ENCODE results near the gene MROH8. TPM values are rescaled to one million over a fixed set of nuclear protein-coding genes. Genes with fewer than 3 reads are reported as not detected.
A peak's percentile ranks its signal among the peaks of the same experiment; 100 is the strongest.

MROH8 gene
- total RNA-seq, 8 experiments from 2014 or later = 2.9 to 7.6 (median 4.9) TPM

DNA sequence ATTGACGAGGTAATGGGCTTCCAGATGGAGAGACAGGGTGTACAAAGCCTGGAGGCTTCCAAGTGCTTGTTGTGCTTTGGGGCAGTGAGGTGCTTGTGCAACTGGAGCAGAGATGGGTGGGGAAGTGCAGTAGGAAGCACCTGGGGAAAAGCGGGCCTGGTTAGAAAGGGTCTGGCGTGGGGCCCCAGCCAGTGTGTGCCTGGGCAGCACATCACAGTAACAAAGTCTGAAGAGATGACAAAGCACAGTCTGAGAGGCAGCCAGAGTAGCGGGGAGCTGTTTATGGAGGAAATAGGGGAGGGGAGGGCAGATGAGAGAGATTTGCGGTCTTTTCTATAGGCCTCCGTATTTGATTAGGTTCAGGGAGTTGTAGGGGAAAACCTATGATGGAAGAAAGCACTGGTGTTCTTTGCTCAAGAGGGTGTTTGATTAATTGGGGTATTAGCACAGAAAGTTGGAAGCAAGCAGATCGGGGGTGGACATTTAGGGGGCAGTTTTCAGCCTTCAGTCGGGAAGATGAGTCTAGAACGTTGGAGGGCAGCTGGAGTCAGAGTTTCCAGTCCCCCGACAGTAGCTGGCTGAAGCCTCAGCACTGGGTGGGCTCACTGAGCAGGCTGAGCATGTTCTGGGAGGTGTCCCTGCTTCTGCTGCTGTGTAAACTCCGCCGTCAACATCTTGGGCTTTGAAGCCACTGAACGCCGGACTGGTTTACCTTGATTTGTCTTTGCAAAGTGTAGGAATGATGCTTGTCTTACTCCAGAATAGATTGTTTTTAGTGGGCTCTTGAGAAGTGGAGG lies 15.5 kb upstream of the MROH8 start:
- 55 to 92% (median 63%) methylated on average over 1 to 9 of the region's 14 CpGs; no CpG with 5 or more reads in 1 of the 10 experiments for WGBS, 10 experiments
- Histone ChIP-seq H3K4me3 (no peak overlapping the region), H3K27ac (peak overlapping the region in 1 of 2 donors; percentile 71), H3K4me1 (replicated peaks in 1 of 2) (peaks cover 16 to 20% of the 10 kb centered on the region in 2 donors)
- in situ Hi-C loops (cut with MboI; ENCODE audit: low pct_unique_long_range_greater_than_20kb in 2 of 9, low sequenced_read_pairs in 9 of 9, unreplicated experiment in 9 of 9) = loop anchor here in 4 of 9 experiments (10.0 kb wide), 2 partner anchors 330 to 340 kb away; partner anchors contain the start of genes BLCAP (in 1 of the 4) and NNAT (in 1 of the 4)
- peak in 3 of 8 experiments; percentile 28 to 37 (median 33) for ATAC-seq (replicated peaks in 6 of 8)

- H3K27ac ChIP-seq = no peak overlapping the region
- 83 to 100% (median 96%) methylated on average over 1 to 7 of the region's 8 CpGs; no CpG with 5 or more reads in 3 of the 10 experiments for WGBS, 10 experiments
- ATAC-seq (replicated peaks in 6 of 8) = no peak
Measured at GRCh38 chr20:37193821-37194220, 14.5 kb upstream of the MROH8 start.

DNA sequence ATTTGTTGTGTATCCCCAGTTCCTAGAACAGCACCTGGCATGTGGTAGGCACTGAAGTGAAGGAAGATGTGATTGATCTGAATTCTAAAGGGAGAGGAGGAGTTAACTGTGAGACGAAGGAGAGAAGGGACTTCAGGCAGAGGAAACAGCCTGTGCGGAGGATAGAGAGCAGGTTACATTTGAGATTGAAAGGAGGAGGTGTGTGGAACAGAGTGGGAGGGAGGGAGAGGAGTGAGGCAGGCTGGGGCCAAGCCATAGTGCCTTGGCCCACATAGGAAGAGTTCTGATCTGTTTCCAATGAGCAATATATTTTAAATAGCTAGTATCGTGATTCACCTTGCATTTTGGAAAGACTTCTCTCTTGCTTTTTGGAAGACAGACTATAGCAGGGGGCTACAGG lies 13.9 kb upstream of the MROH8 start:
- 64 to 100% (median 93%) methylated on average over 1 to 3 of the region's 3 CpGs; no CpG with 5 or more reads in 5 of the 10 experiments for WGBS, 10 experiments
- in situ Hi-C loops (cut with MboI; ENCODE audit: low pct_unique_long_range_greater_than_20kb in 2 of 9, low sequenced_read_pairs in 9 of 9, unreplicated experiment in 9 of 9) = loop anchor here in 4 of 9 experiments (10.0 kb wide), 2 partner anchors 332 to 342 kb away; partner anchors contain the start of genes BLCAP (in 1 of the 4) and NNAT (in 1 of the 4)
- no peak overlapping the region for H3K27ac ChIP-seq
- no peak for ATAC-seq (replicated peaks in 6 of 8)
- peaks cover 16 to 20% of the 10 kb centered on the region in 2 donors for H3K4me1 ChIP-seq (replicated peaks in 1 of 2)
- H3K4me3 ChIP-seq = no peak overlapping the region

More at GRCh38 chr20:37193821-37194220, 14.5 kb upstream of the MROH8 start:
- H3K4me1 ChIP-seq (replicated peaks in 1 of 2) = peaks cover 16 to 20% of the 10 kb centered on the region in 2 donors
- in situ Hi-C loops (cut with MboI; ENCODE audit: low pct_unique_long_range_greater_than_20kb in 2 of 9, low sequenced_read_pairs in 9 of 9, unreplicated experiment in 9 of 9) = loop anchor here in 4 of 9 experiments (10.0 kb wide), 2 partner anchors 331 to 341 kb away; partner anchors contain the start of genes BLCAP (in 1 of the 4) and NNAT (in 1 of the 4)
- no peak overlapping the region for H3K4me3 ChIP-seq

DNA sequence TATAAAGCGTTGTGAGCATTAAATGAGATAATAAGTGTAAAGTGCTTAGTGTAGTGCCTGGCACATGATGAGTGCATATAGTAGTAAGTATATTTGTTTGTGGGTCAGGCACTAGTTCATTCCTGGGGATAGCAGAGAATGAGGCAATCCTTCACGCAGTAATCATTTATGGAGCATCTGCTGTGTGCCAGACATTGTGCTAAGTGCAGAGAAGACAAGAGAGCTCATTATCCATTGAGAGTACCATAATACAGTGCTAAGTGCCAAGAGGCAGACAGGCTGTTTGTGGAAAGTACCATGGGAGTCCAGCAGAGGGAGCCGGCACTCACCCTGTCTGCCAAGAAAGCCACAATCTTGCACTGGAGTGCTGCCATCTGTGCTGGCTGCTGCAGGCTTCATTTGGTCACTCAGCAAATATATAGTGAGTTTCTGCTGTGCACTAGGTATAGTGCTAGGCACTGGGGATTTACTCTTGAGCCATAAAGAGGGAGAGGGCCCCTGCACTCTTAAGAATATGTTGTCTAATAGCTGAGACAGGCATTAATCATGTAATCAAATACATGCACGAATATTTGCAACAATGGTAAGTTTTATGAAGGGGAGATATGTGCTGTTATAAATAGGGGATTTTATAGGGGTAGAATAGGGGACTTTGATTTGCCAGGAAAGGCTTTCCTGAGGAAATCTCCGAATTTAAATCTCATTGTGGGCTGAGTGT lies 12.9 kb upstream of the MROH8 start:
- in situ Hi-C loops (cut with MboI; ENCODE audit: low pct_unique_long_range_greater_than_20kb in 2 of 9, low sequenced_read_pairs in 9 of 9, unreplicated experiment in 9 of 9) = loop anchor here in 4 of 9 experiments (10.0 kb wide), 2 partner anchors 333 to 343 kb away; partner anchors contain the start of genes BLCAP (in 1 of the 4) and NNAT (in 1 of the 4)
- WGBS, 10 experiments = 24 to 100% (median 62%) methylated on average over 1 to 4 of the region's 5 CpGs; no CpG with 5 or more reads in 1 of the 10 experiments
- ATAC-seq (replicated peaks in 6 of 8) = peak; percentile 85 to 93 (median 89)
- no peak overlapping the region for H3K27ac ChIP-seq
- H3K4me3 ChIP-seq = no peak overlapping the region
- peaks cover 16 to 20% of the 10 kb centered on the region in 2 donors for H3K4me1 ChIP-seq (replicated peaks in 1 of 2)

- H3K4me3 ChIP-seq = no peak overlapping the region
- 59 to 100% (median 78%) methylated on average over 2 to 9 of the region's 9 CpGs for WGBS, 10 experiments
- H3K27ac ChIP-seq = no peak overlapping the region
- H3K4me1 ChIP-seq (replicated peaks in 1 of 2) = peaks cover 15 to 16% of the 10 kb centered on the region in 2 donors
- in situ Hi-C loops (cut with MboI; ENCODE audit: low pct_unique_long_range_greater_than_20kb in 2 of 9, low sequenced_read_pairs in 9 of 9, unreplicated experiment in 9 of 9) = loop anchor here in 4 of 9 experiments (10.0 kb wide), 2 partner anchors 334 to 344 kb away; partner anchors contain the start of genes BLCAP (in 1 of the 4) and NNAT (in 1 of the 4)
- peak in 3 of 8 experiments; percentile 10 to 31 (median 20) for ATAC-seq (replicated peaks in 6 of 8)
Measured at GRCh38 chr20:37190354-37191112, 11.2 kb upstream of the MROH8 start.

- Histone ChIP-seq H3K4me1 (replicated peaks in 1 of 2) (peaks cover 5 to 6% of the 10 kb centered on the region in 2 donors), H3K4me3 (no peak overlapping the region), H3K27ac (no peak overlapping the region)
- in situ Hi-C loops (cut with MboI; ENCODE audit: low pct_unique_long_range_greater_than_20kb in 2 of 9, low sequenced_read_pairs in 9 of 9, unreplicated experiment in 9 of 9) = loop anchor here in 4 of 9 experiments (10.0 kb wide), 2 partner anchors 335 to 345 kb away; partner anchors contain the start of genes BLCAP (in 1 of the 4) and NNAT (in 1 of the 4)
- no peak for ATAC-seq (replicated peaks in 6 of 8)
- 31 to 100% (median 79%) methylated on average over 1 to 6 of the region's 6 CpGs for WGBS, 10 experiments
Measured at GRCh38 chr20:37189416-37190016, 10.2 kb upstream of the MROH8 start.

DNA sequence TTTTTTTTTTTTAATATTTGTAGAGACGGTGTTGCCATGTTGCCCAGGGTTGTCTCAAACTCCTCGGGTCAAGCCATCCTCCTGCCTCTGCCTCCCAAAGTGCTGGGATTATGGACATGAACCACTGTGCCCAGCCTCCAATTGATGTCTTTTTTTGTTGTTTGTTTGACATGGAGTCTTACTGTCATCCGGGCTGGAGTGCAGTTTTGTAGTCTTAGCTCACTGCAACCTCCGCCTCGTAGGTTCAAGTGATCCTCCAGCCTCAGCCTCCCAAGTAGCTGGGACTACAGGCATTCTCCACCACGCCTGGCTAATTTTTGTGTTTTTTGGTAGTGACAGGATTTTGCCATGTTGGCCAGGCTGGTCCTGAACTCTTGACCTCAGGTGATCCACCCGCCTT lies 9.4 kb upstream of the MROH8 start:
- no peak overlapping the region for H3K27ac ChIP-seq
- 90 to 100% (median 100%) methylated on average over 1 to 4 of the region's 7 CpGs; no CpG with 5 or more reads in 4 of the 10 experiments for WGBS, 10 experiments
- ATAC-seq (replicated peaks in 6 of 8) = no peak
- H3K4me3 ChIP-seq = no peak overlapping the region
- peaks cover 3 to 6% of the 10 kb centered on the region in 2 donors for H3K4me1 ChIP-seq (replicated peaks in 1 of 2)
- in situ Hi-C loops (cut with MboI; ENCODE audit: low pct_unique_long_range_greater_than_20kb in 2 of 9, low sequenced_read_pairs in 9 of 9, unreplicated experiment in 9 of 9) = no loop called here

DNA sequence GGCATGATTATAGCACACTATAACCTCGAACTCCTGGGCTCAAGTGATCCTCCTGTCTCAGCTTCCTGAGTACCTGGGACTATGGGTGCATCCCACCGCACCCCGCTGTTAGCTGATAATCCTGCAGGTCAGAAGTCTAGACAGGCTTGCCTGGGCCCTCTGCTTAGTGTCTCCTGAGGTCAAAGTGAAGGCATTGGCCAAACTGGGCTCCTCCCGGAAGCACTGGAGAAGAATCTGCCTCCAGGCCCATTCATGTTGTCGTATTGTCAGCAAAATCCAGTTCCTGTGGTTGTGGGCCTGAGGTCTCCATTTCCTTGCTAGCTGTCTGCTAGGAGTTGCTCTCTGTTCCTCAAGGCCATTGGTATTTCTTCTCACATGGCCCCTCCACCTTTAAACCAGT lies 6.3 kb upstream of the MROH8 start:
- Histone ChIP-seq H3K4me1 (replicated peaks in 1 of 2) (peaks cover 0 to under 1% of the 10 kb centered on the region in 2 donors), H3K4me3 (no peak overlapping the region), H3K27ac (no peak overlapping the region)
- in situ Hi-C loops (cut with MboI; ENCODE audit: low pct_unique_long_range_greater_than_20kb in 2 of 9, low sequenced_read_pairs in 9 of 9, unreplicated experiment in 9 of 9) = no loop called here
- ATAC-seq (replicated peaks in 6 of 8) = no peak
- WGBS, 10 experiments = 87 to 100% (median 96%) methylated on average over 1 to 4 of the region's 5 CpGs; no CpG with 5 or more reads in 6 of the 10 experiments

DNA sequence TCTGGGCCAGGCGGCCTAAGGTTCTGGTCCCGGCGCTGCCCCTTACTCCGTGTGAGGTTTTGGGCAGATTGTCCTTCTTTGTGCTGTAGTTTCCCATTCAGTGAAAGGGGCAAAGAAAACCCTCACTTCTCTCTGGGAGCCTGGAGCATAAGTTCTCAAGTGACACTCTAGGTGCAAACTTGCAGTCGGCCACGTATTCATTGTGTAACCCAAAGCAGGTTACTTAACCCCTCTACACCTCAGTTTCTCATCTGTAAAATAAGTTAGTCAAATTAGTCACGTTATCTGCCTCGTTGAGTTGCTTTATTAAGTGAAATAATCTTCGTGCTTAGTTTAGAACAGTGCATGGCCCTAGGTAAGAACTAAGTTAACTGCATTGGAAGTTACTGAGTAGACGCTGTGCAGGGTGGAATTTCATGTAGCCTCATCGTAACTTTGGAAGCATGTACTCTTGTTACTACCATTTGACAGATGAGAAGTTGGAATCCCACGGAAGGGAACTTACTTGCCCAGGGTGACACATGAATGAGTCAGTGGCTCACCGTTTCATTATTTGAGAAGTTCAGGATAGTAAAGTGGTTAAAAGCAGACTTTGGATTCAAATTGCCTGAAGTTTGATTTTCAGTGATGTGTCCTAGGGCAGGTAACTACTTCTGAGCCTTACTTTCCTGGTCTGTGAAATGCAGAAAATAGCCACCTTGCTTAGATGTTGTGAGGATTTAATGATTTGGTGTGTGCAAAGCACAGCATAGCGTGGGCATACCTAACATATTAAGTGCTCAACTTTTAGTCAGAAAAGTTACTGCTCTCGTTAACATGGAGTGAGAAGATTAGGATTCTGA lies 556 bp upstream of the MROH8 start:
- Histone ChIP-seq H3K27ac (peak overlapping the region; percentile 99), H3K4me1 (replicated peaks in 1 of 2) (peaks cover 6 to 7% of the 10 kb centered on the region in 2 donors), H3K4me3 (peak overlapping the region; percentile 94 to 99 (median 98))
- no peak for ATAC-seq (replicated peaks in 6 of 8)
- in situ Hi-C loops (cut with MboI; ENCODE audit: low pct_unique_long_range_greater_than_20kb in 2 of 9, low sequenced_read_pairs in 9 of 9, unreplicated experiment in 9 of 9) = no loop called here
- 0 to 18% (median 4%) methylated on average over 2 to 10 of the region's 15 CpGs for WGBS, 10 experiments

GRCh38 chr20:37172836-37173235 lies 6.5 kb downstream of the MROH8 start:
- in situ Hi-C loops (cut with MboI; ENCODE audit: low pct_unique_long_range_greater_than_20kb in 2 of 9, low sequenced_read_pairs in 9 of 9, unreplicated experiment in 9 of 9) = no loop called here
- H3K27ac ChIP-seq = no peak overlapping the region
- WGBS, 10 experiments = 39 to 100% (median 85%) methylated on average over 1 to 4 of the region's 4 CpGs; no CpG with 5 or more reads in 1 of the 10 experiments
- no peak overlapping the region for H3K4me3 ChIP-seq
- H3K4me1 ChIP-seq (replicated peaks in 1 of 2) = peaks cover 0 to under 1% of the 10 kb centered on the region in 2 donors
- no peak for ATAC-seq (replicated peaks in 6 of 8)

GRCh38 chr20:37166867-37167266 lies 12.5 kb downstream of the MROH8 start:
- 85 to 100% (median 93%) methylated on average over 1 to 5 of the region's 5 CpGs; no CpG with 5 or more reads in 3 of the 10 experiments for WGBS, 10 experiments
- Histone ChIP-seq H3K4me1 (replicated peaks in 1 of 2) (no peaks in the 10 kb centered on the region), H3K4me3 (no peak overlapping the region), H3K27ac (no peak overlapping the region)
- ATAC-seq (replicated peaks in 6 of 8) = no peak
- in situ Hi-C loops (cut with MboI; ENCODE audit: low pct_unique_long_range_greater_than_20kb in 2 of 9, low sequenced_read_pairs in 9 of 9, unreplicated experiment in 9 of 9) = no loop called here

Data from motor neuron (in vitro differentiated cells).